ENCODE data around the gene QTRT2.

- TF ChIP-seq CTCF (IDR thresholded peaks at IDR 0.05 in 8 of 11, conservative IDR thresholded peaks at IDR 0.05 in 3 of 11), result no peak
- peak in 1 of 3 donors; percentile 41 for TF ChIP-seq POLR2AphosphoS5 (IDR thresholded peaks at IDR 0.05)
- TF ChIP-seq POLR2A (IDR thresholded peaks at IDR 0.05), result no peak
Measured at GRCh38 chr3:114076711-114077110, 20.2 kb downstream of the QTRT2 start.

All from spleen (tissue), 7 donors.